Measurements from ENCODE around the gene WFIKKN1.

WFIKKN1 gene

GRCh38 chr16:677316-678190 lies 46.8 kb downstream of the WFIKKN1 start:
- peaks cover 34% of the 10 kb centered on the region for H3K36me3 ChIP-seq
- TF ChIP-seq, protein P1, sequence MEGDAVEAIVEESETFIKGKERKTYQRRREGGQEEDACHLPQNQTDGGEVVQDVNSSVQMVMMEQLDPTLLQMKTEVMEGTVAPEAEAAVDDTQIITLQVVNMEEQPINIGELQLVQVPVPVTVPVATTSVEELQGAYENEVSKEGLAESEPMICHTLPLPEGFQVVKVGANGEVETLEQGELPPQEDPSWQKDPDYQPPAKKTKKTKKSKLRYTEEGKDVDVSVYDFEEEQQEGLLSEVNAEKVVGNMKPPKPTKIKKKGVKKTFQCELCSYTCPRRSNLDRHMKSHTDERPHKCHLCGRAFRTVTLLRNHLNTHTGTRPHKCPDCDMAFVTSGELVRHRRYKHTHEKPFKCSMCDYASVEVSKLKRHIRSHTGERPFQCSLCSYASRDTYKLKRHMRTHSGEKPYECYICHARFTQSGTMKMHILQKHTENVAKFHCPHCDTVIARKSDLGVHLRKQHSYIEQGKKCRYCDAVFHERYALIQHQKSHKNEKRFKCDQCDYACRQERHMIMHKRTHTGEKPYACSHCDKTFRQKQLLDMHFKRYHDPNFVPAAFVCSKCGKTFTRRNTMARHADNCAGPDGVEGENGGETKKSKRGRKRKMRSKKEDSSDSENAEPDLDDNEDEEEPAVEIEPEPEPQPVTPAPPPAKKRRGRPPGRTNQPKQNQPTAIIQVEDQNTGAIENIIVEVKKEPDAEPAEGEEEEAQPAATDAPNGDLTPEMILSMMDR (IDR thresholded peaks at IDR 0.05; ENCODE audit: low read depth, low read length), result no peak
- H3K4me1 ChIP-seq, result peaks cover 14% of the 10 kb centered on the region
- no peaks in the 10 kb centered on the region for H3K9me3 ChIP-seq
- no peaks in the 10 kb centered on the region for H3K27me3 ChIP-seq
- DNase-seq, result no peak
- no peak overlapping the region for H3K4me3 ChIP-seq (ENCODE audit: low read depth, low read length)

GRCh38 chr16:678209-678857 lies 47.5 kb downstream of the WFIKKN1 start:
- H3K4me3 ChIP-seq (ENCODE audit: low read depth, low read length), result no peak overlapping the region
- peaks cover 14% of the 10 kb centered on the region for H3K4me1 ChIP-seq
- H3K27me3 ChIP-seq, result no peaks in the 10 kb centered on the region
- TF ChIP-seq, protein P1 (IDR thresholded peaks at IDR 0.05; ENCODE audit: low read depth, low read length), result no peak
- no peak for DNase-seq
- H3K9me3 ChIP-seq, result no peaks in the 10 kb centered on the region
- peaks cover 34% of the 10 kb centered on the region for H3K36me3 ChIP-seq

DNA sequence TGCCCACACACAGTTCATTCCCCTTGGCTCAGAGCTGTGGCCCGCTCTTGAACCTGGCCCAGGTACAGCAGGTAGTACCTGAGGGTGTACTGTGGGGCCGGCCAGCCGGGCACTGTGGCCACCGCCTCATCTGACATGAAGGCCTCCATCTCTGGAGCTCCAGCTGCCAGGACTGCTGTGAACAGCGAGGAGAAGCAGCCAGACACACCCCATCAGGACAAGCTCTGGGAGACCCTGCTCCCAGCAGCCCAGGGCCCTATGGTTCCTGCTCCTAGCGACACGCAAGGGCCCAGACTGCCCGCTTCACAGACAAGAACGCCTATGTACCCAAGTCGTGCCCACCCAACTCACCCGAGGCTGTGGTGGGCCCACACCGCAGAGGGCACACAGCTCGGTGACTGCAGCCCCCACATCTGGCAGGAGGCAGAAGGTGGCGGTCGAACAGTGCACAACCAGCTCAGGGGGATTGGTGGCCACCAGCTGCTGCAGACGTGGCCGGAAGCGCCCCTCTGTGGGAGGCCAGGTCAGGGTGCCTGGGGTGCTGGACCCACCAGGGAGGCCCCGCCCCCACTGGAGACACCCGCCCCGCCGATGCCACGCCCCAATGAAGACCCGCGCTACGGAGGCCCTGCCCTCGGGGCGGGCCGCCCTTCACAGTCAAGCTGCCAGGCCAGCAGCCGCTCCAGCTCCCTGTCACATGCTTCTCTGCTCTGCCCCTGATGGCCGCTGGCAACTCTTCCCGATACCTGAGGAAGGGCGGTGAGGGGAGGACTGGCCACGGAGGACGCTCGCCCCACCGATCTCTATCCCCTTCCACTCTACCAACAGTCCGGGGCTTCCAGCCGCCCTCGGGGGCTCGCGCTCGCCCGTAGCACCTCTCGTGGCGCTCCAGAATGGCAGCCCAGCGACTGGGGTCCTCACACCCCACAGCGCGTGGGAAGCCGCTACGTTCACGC lies 48.4 kb downstream of the WFIKKN1 start:
- Histone ChIP-seq H3K4me3 (ENCODE audit: low read depth, low read length) (peak overlapping the region; percentile 58), H3K4me1 (peaks cover 14% of the 10 kb centered on the region), H3K27me3 (no peaks in the 10 kb centered on the region), H3K9me3 (no peaks in the 10 kb centered on the region), H3K36me3 (peaks cover 30% of the 10 kb centered on the region)
- peak; percentile 90 for DNase-seq
- TF ChIP-seq, protein P1 (IDR thresholded peaks at IDR 0.05; ENCODE audit: low read depth, low read length), result no peak

- TF ChIP-seq, protein P1 (IDR thresholded peaks at IDR 0.05; ENCODE audit: low read depth, low read length), result no peak
- Histone ChIP-seq H3K4me3 (ENCODE audit: low read depth, low read length) (peak within 1 kb of the TSS; percentile 91), H3K27me3 (no peaks in the 10 kb centered on the region), H3K36me3 (peaks cover 30% of the 10 kb centered on the region), H3K4me1 (peaks cover 14% of the 10 kb centered on the region), H3K9me3 (no peaks in the 10 kb centered on the region)
- peak; percentile 95 for DNase-seq
These were observed 49.2 kb downstream of the WFIKKN1 start, which contains the start of gene STUB1 for GRCh38 chr16:679814-680624. STUB1 (plus strand) TSS chr16:680410; CDS start chr16:680526, 116 bp downstream.

DNA sequence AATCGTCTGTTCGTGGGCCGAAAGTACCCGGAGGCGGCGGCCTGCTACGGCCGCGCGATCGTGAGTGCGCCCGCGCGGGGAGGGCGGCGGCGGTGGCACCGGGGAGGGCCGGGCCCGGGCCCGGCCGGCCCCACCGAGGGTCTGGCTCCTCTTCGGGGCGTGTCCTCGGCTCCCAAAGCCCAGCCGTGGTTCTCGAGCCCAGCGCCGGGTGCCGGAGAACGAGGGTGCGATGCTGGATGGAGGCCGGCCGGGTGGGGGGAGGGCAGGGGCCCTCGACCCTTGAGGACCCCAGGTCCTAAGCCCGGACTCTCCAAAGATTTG lies 49.8 kb downstream of the WFIKKN1 start:
- DNase-seq, result no peak
- Histone ChIP-seq H3K4me1 (peaks cover 15% of the 10 kb centered on the region), H3K4me3 (ENCODE audit: low read depth, low read length) (peak overlapping the region; percentile 91), H3K36me3 (peaks cover 35% of the 10 kb centered on the region), H3K27me3 (no peaks in the 10 kb centered on the region), H3K9me3 (no peaks in the 10 kb centered on the region)
- TF ChIP-seq, protein P1 (IDR thresholded peaks at IDR 0.05; ENCODE audit: low read depth, low read length), result no peak

All from BE2C (cell line).